Upper lobe of right lung (tissue), 1 donor: ENCODE data around the gene EIF4G3. TPM values are rescaled to one million over a fixed set of nuclear protein-coding genes. Genes with fewer than 3 reads are reported as not detected.

ENCODE experiments used
- ATAC-seq: fragments of 200-7000 bp; cut with Tn5 transposase; one replicate; pipeline ENCODE4 v1.9.1; 2020; ENCODE audit warnings: mild to moderate bottlenecking, moderate library complexity
- DNase-seq: peaks from one replicate; pipeline ENCODE4 v3.0.0-alpha.2; 2020
- H3K27ac ChIP-seq: fragments of 200-600 bp; one replicate; pipeline ENCODE4 v1.8.0; 2022
- H3K27me3 ChIP-seq: fragments of 200-600 bp; one replicate; pipeline ENCODE4 v1.8.0; 2022; ENCODE audit warnings: mild to moderate bottlenecking
- H3K36me3 ChIP-seq: fragments of 200-600 bp; one replicate; pipeline ENCODE4 v1.8.0; 2022
- H3K4me1 ChIP-seq: fragments of 200-600 bp; one replicate; pipeline ENCODE4 v1.8.0; 2022
- H3K4me3 ChIP-seq: fragments of 200-600 bp; one replicate; pipeline ENCODE4 v1.8.0; 2022; ENCODE audit warnings: mild to moderate bottlenecking
- H3K9me3 ChIP-seq: fragments of 200-600 bp; one replicate; pipeline ENCODE4 v1.8.0; 2022
- CTCF ChIP-seq: fragments of 200-600 bp; IDR thresholded peaks from one replicate; pipeline ENCODE4 v1.8.0; 2022; ENCODE audit warnings: antibody characterized with exemption
- intact Hi-C: fragments of 100-400 bp; cut with DNase I; formaldehyde crosslinking; loops from one replicate; pipeline ENCODE4 v1.11.0; 2022
- total RNA-seq: library from RNA; stranded (reverse); fragmentation: NEBNext Ultra II Directional; extraction: Animal tissue kit (Norgen Biotek cat#: 25700); gene quantifications from one replicate; pipeline ENCODE4 v1.2.1, GENCODE V29; 2021
- donor health status: DM: no; HTN: yes; CAD: no; lungs with severe emphysema.

Gene EIF4G3
- total RNA-seq, 1 donor from 2014 or later: 44.5 TPM

- H3K4me1 ChIP-seq: no peaks in the 10 kb centered on the region
- TF ChIP-seq CTCF: no peak
- H3K27ac ChIP-seq: no peak overlapping the region
- no peaks in the 10 kb centered on the region for H3K9me3 ChIP-seq
- ATAC-seq (no peak), DNase-seq (no peak)
- intact Hi-C loops: no loop called here
- H3K27me3 ChIP-seq: no peaks in the 10 kb centered on the region
- no peak overlapping the region for H3K4me3 ChIP-seq
- H3K36me3 ChIP-seq: no peaks in the 10 kb centered on the region
Observed at GRCh38 chr1:21052034-21052433, 124.7 kb downstream of the EIF4G3 start.

GRCh38 chr1:21051177-21051825, 125.4 kb downstream of the EIF4G3 start:
- Histone ChIP-seq H3K27me3 (no peaks in the 10 kb centered on the region), H3K9me3 (no peaks in the 10 kb centered on the region), H3K4me1 (no peaks in the 10 kb centered on the region), H3K36me3 (no peaks in the 10 kb centered on the region), H3K27ac (no peak overlapping the region), H3K4me3 (no peak overlapping the region)
- intact Hi-C loops: no loop called here
- DNase-seq (no peak), ATAC-seq (peak; percentile 34)
- no peak for TF ChIP-seq CTCF

- ATAC-seq (no peak), DNase-seq (no peak)
- intact Hi-C loops: no loop called here
- Histone ChIP-seq H3K4me3 (no peak overlapping the region), H3K9me3 (no peaks in the 10 kb centered on the region), H3K4me1 (no peaks in the 10 kb centered on the region), H3K36me3 (no peaks in the 10 kb centered on the region), H3K27me3 (no peaks in the 10 kb centered on the region), H3K27ac (no peak overlapping the region)
- TF ChIP-seq CTCF: no peak
Observed at GRCh38 chr1:21050031-21050430, 126.7 kb downstream of the EIF4G3 start.

GRCh38 chr1:21048462-21048861, 128.2 kb downstream of the EIF4G3 start:
- Histone ChIP-seq H3K9me3 (no peaks in the 10 kb centered on the region), H3K36me3 (no peaks in the 10 kb centered on the region), H3K27me3 (no peaks in the 10 kb centered on the region), H3K4me1 (no peaks in the 10 kb centered on the region), H3K4me3 (no peak overlapping the region), H3K27ac (no peak overlapping the region)
- TF ChIP-seq CTCF: no peak
- ATAC-seq: no peak
- DNase-seq: no peak
- intact Hi-C loops: no loop called here

- H3K27me3 ChIP-seq: no peaks in the 10 kb centered on the region
- intact Hi-C loops: no loop called here
- no peaks in the 10 kb centered on the region for H3K9me3 ChIP-seq
- DNase-seq (no peak), ATAC-seq (no peak)
- TF ChIP-seq CTCF: no peak
- no peak overlapping the region for H3K4me3 ChIP-seq
- no peak overlapping the region for H3K27ac ChIP-seq
- H3K4me1 ChIP-seq: no peaks in the 10 kb centered on the region
- no peaks in the 10 kb centered on the region for H3K36me3 ChIP-seq
Observed at GRCh38 chr1:21046132-21046531, 130.6 kb downstream of the EIF4G3 start.

- no peaks in the 10 kb centered on the region for H3K9me3 ChIP-seq
- no peaks in the 10 kb centered on the region for H3K27me3 ChIP-seq
- ATAC-seq: no peak
- no peak for TF ChIP-seq CTCF
- intact Hi-C loops: no loop called here
- H3K36me3 ChIP-seq: no peaks in the 10 kb centered on the region
- H3K4me1 ChIP-seq: no peaks in the 10 kb centered on the region
- no peak overlapping the region for H3K4me3 ChIP-seq
- H3K27ac ChIP-seq: no peak overlapping the region
- DNase-seq: no peak
Observed at GRCh38 chr1:21045351-21045750, 131.3 kb downstream of the EIF4G3 start.
